OCI-LY7 (cell line): ENCODE results near the gene RRH. TPM values are rescaled to one million over a fixed set of nuclear protein-coding genes. Genes with fewer than 3 reads are reported as not detected.

ENCODE experiments used
- BruUV-seq: library from RNA; stranded (reverse); fragments of 400-500 nt; replicated peaks from 2 replicates; lab custom pipeline; 2021; lab: Mats Ljungman, UMichigan
- CTCF ChIA-PET: fragments of 300-600 bp; sonication (Branson Sonifier 250); formaldehyde crosslinking; loops from one replicate; lab custom pipeline; 2022; ENCODE audit warnings: antibody characterized with exemption; ENCODE audit not compliant: unreplicated experiment; lab: Charles Lee
- POLR2A ChIA-PET: fragments of 300-600 bp; sonication (Branson Sonifier 250); formaldehyde crosslinking; loops from one replicate; lab custom pipeline; 2022; ENCODE audit warnings: antibody characterized with exemption; lab: Charles Lee
- DNase-seq: peaks from one replicate; pipeline ENCODE4 v3.0.0-alpha.2; 2015; ENCODE audit warnings: low spot score
- H2AFZ ChIP-seq: fragments of 200-600 bp; sonication (generic), shearing (Covaris generic); 2 replicates; pipeline ENCODE4 v1.6.1; 2014; ENCODE audit warnings: mild to moderate bottlenecking, antibody characterized with exemption, low read length, moderate library complexity
- H3K27ac ChIP-seq: fragments of 200-600 bp; sonication (generic); 2 replicates; pipeline ENCODE4 v1.5.1; 2014; ENCODE audit warnings: mixed run types, low read depth, mild to moderate bottlenecking, moderate library complexity, low read length, inconsistent platforms; ENCODE audit not compliant: poor library complexity, severe bottlenecking
- H3K36me3 ChIP-seq: fragments of 200-600 bp; sonication (generic); 2 replicates; pipeline ENCODE4 v1.6.1; 2014; ENCODE audit warnings: mild to moderate bottlenecking, antibody characterized with exemption, low read length, moderate library complexity, mixed read lengths; ENCODE audit not compliant: insufficient read depth
- H3K4me1 ChIP-seq: fragments of 200-600 bp; sonication (generic); 2 replicates; pipeline ENCODE4 v1.5.1; 2014; ENCODE audit warnings: mild to moderate bottlenecking, low read length; ENCODE audit not compliant: insufficient read depth, poor library complexity, severe bottlenecking
- H3K4me2 ChIP-seq: fragments of 200-600 bp; sonication (generic); 2 replicates; pipeline ENCODE4 v1.6.1; 2014; ENCODE audit warnings: mild to moderate bottlenecking, low read length
- H3K4me3 ChIP-seq: fragments of 200-600 bp; sonication (generic); 2 replicates; pipeline ENCODE4 v1.5.1; 2014; ENCODE audit warnings: mild to moderate bottlenecking, low read depth, low read length; ENCODE audit not compliant: poor library complexity, severe bottlenecking
- H3K79me2 ChIP-seq: fragments of 200-600 bp; sonication (generic); 2 replicates; pipeline ENCODE4 v1.6.1; 2016; ENCODE audit warnings: low read depth, mild to moderate bottlenecking, low read length, moderate library complexity, mixed read lengths; ENCODE audit not compliant: insufficient read depth
- H3K9me2 ChIP-seq: fragments of 200-600 bp; sonication (generic); 2 replicates; pipeline ENCODE4 v1.6.1; 2016; ENCODE audit warnings: mild to moderate bottlenecking, low read length, mixed read lengths; ENCODE audit not compliant: insufficient read depth
- H3K9me3 ChIP-seq: fragments of 200-600 bp; sonication (generic); 2 replicates; pipeline ENCODE4 v1.6.1; 2014; ENCODE audit warnings: mild to moderate bottlenecking, mixed run types, low read length, mixed read lengths
- H4K20me1 ChIP-seq: fragments of 200-600 bp; sonication (generic); 2 replicates; pipeline ENCODE4 v1.6.1; 2014; ENCODE audit warnings: mild to moderate bottlenecking, antibody characterized with exemption, low read length, moderate library complexity, mixed read lengths; ENCODE audit not compliant: insufficient read depth
- CTCF ChIP-seq: fragments of 200-600 bp; sonication (generic); conservative IDR thresholded peaks from 2 replicates; pipeline ENCODE4 v1.5.1; 2014; ENCODE audit warnings: mild to moderate bottlenecking, antibody characterized with exemption, low read length, moderate library complexity, mixed read lengths
- intact Hi-C: fragments of 100-400 bp; cut with micrococcal nuclease; formaldehyde crosslinking; loops from one replicate; pipeline ENCODE4 v1.10.0; 2022; ENCODE audit not compliant: unreplicated experiment
- total RNA-seq, 2 experiments: library from RNA; depleted of rRNA in 1 of 2; stranded (reverse); fragments of >200 nt in 1 of 2; shearing (Covaris generic) in 1 of 2; gene quantifications; 2 replicates each; pipeline ENCODE4 v1.2.3, GENCODE V29; 2014 to 2022

Gene RRH
- total RNA-seq, 2 experiments from 2014 or later: 0.23 to 0.35 TPM

- H3K9me2 ChIP-seq: no peaks in the 10 kb centered on the region
These were observed 42.3 kb downstream of the RRH start for GRCh38 chr4:109870061-109870460.

GRCh38 chr4:109872065-109872464 is 44.3 kb downstream of the RRH start:
- intact Hi-C loops: no loop called here
- CTCF ChIA-PET: no interaction called here

More at GRCh38 chr4:109870061-109870460, 42.3 kb downstream of the RRH start:
- no peak overlapping the region for H3K4me2 ChIP-seq
- H4K20me1 ChIP-seq: no peaks in the 10 kb centered on the region
- no peaks in the 10 kb centered on the region for H3K79me2 ChIP-seq
- DNase-seq: no peak
- no peaks in the 10 kb centered on the region for H3K36me3 ChIP-seq
- H3K27ac ChIP-seq: no peak overlapping the region
- TF ChIP-seq CTCF: no peak
- intact Hi-C loops: no loop called here
- no peaks in the 10 kb centered on the region for H3K4me1 ChIP-seq
- ChIA-PET CTCF (no interaction called here), POLR2A (no interaction called here)
- no peak overlapping the region for H3K4me3 ChIP-seq
- H3K9me3 ChIP-seq: no peaks in the 10 kb centered on the region
- no TSS peak for BruUV-seq
- no peak overlapping the region for H2AFZ ChIP-seq

More at GRCh38 chr4:109872065-109872464, 44.3 kb downstream of the RRH start:
- no peak for TF ChIP-seq CTCF
- Histone ChIP-seq H3K4me1 (no peaks in the 10 kb centered on the region), H3K9me3 (no peaks in the 10 kb centered on the region), H3K36me3 (no peaks in the 10 kb centered on the region), H3K4me3 (no peak overlapping the region), H3K9me2 (no peaks in the 10 kb centered on the region), H2AFZ (no peak overlapping the region), H3K27ac (no peak overlapping the region), H3K4me2 (no peak overlapping the region), H3K79me2 (no peaks in the 10 kb centered on the region), H4K20me1 (no peaks in the 10 kb centered on the region)
- no TSS peak for BruUV-seq
- DNase-seq: no peak
- POLR2A ChIA-PET: no interaction called here
